Pulmonary artery endothelial cell (primary cell): Measurements from ENCODE around the gene PRKCA. TPM values are rescaled to one million over a fixed set of nuclear protein-coding genes. Genes with fewer than 3 reads are reported as not detected.
"Not testable (repeated sequence)": the region's sequence is repeated elsewhere in the genome, so short reads cannot be mapped to it uniquely, and the experiment has no call there.

Experiments
- DNase-seq: peaks from one replicate; pipeline ENCODE4 v3.0.0-alpha.2; 2011; ENCODE audit warnings: low read depth, low spot score
- total RNA-seq: library from RNA; depleted of rRNA; stranded (reverse); fragments of >200 nt; gene quantifications from 2 replicates; pipeline ENCODE4 v1.2.3, GENCODE V29; 2014

The PRKCA gene
- total RNA-seq, 1 donor from 2014 or later, result 10.8 TPM

DNA sequence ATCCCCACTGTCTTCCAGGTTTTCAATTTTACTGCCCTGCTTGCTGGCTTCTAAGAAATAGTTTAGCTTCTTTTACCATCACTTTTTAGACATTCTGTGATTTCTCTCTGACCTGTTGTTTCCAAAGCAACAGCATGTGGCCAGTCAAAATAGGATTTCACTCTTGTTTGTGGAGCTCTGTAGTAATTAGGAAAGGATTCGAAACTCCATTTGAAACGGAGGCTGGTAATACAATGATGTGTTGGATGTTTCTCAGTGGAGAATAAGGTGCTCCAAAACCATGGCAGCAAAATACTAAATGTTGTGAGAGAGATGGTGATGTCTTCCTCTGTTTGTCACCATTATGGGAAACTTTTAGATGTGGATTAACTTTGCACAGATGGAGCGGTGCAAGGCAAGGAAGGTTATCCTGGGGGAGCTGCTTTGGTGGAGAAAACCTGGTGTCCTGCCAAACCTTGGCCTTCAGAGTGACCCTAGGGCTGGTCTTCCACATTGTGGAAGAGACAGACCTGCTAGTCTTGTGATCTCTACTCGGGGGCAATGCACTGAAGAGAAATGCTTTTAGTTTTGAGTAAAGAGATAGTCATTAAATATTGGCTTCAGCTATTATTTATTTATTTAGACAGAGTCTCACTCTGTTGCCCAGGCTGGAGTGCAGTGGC lies 79.4 kb downstream of the PRKCA start:
- DNase-seq, result no peak

DNA sequence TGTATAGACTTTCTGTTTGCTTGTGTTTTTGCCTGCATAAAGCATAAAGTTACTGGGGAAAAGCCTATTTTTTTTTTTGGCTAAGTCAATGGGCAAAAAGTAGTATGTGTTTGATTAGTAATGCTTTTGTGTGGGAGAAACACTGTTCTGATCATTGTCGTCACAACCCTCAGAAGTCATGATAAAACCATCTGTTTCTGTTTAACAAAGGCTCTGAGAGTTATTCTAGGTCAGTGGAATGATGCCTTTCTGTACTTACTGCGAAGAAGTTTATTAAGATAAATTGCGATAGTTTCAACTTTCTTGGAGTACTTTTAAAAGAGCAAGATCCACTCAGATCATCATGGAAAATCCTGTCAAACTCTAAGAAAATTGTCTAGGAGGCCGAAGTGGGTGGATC lies 80.9 kb downstream of the PRKCA start:
- DNase-seq, result no peak

- no peak for DNase-seq
Measured at GRCh38 chr17:66386498-66387351, 84.3 kb downstream of the PRKCA start.

- DNase-seq, result no peak
Measured at GRCh38 chr17:66387392-66387981, 85.1 kb downstream of the PRKCA start.

GRCh38 chr17:66392783-66393437 lies 90.5 kb downstream of the PRKCA start:
- DNase-seq, result no peak

- no peak for DNase-seq
Measured at GRCh38 chr17:66395961-66396360, 93.5 kb downstream of the PRKCA start.

GRCh38 chr17:66397486-66397885 lies 95.1 kb downstream of the PRKCA start:
- no peak for DNase-seq

DNA sequence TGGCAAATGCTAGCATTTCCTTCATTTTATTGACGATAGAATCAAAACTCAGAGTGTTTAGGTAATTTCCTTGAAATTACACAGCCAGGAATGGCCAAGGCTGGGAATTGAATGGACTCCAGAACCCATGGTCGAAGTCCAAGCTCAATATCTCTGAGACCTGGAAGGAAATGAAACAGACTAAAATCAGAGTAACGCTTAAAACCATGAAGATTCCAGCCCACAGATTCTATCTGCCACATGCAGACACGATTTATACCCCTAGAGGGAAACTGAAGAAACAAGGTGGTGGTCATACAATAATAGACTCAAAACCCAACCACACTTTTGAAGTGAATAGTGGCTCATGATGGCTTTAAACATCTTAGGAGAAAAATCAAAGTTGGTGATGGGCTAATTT lies 95.6 kb downstream of the PRKCA start:
- no peak for DNase-seq

DNA sequence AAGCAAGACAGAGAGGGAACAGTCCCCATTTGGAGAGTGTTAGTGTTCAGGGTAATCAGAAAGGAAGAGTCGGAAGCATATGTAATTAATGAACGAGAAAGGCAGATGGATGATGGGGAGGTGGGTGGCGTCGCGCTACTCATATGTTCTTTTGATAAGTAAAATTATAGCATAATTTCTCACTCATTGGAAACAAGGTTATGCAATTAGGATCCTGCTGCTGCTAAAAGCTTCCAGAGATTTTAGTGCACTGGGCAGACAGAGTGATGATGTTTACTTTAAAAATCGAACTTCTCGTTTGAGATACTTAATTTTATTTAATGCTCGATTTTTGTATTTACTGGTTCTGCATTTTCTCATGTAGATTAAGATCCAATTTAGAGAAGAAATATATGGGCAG lies 96.2 kb downstream of the PRKCA start:
- DNase-seq, result no peak

GRCh38 chr17:66399441-66399840 lies 97.0 kb downstream of the PRKCA start:
- no peak for DNase-seq

DNA sequence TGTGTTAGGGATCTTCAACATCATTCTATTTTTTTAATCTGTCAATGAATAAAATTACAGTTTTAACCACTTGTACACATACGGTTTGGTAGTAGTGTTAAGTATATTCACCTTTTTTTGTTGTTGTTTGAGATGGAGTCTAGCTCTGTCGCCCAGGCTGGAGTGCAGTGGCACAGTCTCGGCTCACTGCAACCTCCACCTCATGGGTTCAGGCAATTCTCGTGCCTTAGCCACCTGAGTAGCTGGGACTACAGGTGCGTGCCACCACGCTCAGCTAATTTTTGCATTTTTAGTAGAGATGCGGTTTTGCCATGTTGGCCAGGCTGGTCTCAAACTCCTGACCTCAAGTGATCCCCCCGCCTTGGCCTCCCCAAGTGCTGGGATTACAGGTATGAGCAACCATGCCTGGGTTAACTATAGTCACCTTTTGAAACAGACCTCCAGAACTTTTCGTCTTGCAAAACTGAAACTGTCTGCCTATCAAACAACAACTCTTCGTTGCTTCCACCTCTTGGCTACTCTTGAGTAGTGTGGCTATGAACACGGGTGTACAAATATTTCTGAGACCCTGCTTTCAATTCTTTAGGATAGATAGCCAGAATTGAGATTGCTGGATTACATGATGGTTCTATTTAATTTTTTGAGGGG lies 97.8 kb downstream of the PRKCA start:
- DNase-seq, result not testable (repeated sequence)

DNA sequence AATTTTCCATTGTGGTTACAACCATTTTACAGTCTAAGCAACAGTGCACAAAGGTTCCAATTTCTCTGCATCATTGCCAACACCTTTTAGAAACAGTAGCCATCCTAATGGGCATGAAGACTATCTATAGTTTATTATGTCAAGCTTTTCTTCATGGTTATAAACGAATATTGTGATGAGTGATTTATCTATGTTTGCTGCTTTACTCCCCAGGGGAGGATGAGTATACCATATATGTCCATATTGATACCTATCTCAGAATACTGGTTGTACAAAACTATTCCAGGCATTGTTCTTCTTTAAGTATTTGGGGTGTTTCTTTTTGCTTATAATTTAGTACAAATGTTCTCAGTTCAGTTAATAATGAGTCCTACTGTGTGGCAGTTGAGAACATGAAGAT lies 98.3 kb downstream of the PRKCA start:
- DNase-seq, result no peak

GRCh38 chr17:66401364-66401763 lies 99.0 kb downstream of the PRKCA start:
- DNase-seq, result no peak

DNA sequence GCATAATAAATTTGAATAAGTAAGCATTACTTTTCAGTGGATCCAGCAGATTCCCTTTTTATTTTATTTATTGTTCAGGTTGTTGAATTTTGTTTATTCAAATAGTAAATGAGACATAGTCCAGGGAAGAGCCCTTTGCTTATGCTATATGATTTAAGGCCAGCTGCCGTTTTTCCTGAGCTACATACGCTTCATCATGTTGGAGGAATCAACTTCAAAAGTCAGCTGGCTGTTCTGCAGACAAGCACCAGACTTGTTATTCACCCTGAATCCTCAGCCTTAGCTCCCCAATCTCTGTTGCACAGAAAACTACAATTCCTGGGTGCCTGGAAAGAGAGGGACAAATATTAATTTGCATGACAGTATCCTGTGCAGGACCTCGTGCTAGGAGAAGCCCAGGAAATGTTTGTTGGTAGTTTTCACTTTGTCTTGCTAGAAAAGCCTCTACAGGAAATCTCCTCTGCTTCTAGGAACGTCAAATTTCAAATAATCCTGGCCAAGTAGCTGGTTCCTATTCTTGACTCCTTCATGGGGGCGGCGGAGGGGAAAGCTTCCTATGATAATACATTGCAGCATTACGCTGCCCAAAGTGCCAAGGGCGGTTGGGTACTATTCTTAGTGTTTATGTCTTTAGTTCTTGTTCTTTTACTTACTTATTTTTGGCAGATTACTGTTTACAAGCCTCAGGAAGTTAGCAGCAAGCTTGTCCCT lies 101.6 kb downstream of the PRKCA start:
- no peak for DNase-seq

DNA sequence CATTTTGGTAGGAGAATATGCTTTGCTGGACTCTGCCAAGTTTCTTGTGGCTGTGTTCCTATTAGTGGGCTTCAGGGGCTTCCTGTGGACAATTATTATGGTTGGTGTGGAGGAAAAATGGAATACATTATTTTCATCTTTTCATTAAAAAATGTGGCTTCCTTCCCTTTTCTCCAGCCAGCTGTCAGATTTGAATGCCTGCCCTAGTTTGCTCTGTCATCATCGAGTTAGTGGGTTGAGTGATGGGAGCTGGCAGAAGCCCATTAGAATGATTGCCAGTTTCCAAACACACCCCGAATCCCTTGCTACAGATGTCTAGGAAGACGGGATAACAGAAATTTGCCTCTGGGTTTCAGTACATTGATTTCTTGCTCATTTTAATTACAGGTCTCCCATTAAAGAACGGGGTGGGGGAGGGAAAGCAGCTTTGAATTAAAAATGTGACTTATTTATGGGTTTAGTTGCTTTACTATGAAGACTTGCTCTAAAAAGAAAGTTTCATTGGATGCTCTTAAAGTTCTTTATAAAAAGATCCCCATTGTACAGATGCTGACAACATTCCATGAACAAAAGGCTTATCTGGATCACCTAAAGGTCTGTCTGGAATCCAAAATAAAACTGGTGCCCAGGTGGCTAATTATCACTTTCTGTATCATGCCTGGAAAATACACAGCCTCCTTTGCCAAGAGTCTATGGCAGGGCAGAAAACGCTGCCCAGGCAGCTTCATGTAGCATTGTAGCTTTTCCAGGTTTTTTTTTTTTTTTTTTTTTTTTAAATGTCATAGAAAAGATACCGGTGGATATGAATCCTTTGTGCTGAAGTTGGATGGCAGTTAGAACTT lies 103.6 kb downstream of the PRKCA start:
- DNase-seq, result no peak

DNA sequence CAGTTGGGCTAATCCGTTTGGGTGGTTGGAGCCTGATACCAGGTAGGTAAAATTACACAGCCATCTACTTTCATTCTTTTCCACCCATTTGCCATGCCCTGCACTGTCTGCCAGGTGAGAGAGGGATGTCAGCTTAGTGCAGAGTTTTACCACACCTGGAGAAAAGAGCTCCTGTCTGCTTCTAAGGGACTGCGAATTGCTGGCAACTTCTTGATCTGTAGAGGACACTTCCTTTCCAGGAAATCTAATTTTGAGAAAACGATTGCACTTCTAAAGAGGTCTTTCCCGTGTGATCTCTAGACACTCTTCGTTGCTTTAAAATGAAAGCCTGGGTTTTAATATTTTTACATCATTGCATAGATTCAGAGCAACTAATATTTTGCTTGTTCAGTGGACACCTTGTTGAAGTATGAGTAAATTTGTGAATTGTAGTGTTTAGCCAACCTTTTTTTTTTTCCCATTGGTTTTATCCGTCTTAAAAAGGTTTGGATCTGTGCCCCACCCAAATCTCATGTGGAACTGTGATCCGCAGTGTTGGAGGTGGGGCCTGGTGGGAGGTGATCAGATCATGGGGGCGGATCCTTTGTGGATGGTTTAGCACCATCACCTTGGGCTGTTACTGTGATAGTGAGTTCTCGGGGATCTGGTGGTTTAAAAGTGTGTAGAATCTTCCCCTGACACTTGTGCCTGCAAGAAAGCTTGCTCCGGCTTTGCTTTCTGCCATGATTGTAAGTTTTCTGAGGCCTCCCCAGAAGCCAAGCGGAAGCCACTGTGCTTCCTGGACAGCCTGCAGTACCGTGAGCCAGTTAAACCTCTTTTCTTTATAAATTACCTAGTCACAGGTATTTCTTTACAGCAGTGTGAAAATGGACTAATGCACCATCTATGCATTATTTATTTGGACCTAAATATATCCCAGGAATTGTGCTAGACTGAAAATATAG lies 104.6 kb downstream of the PRKCA start:
- DNase-seq, result no peak

DNA sequence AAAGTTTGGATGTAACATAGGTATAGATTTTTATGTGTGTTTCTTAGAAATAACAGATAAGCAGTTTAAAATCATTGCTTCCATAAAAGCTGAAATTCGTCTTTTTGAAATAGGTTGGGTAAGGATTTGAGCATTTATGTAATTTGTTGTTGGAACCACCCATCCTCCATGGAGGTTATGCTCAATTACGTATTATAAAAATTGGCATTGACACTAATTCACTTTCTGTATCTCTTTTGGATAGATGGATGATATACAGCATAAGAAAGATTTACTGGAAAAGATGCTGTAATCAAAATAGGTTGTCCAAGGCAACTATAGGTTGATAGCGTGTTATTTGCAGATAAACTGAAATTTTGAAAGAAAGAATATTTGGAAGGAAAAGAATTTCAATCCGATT lies 105.5 kb downstream of the PRKCA start:
- no peak for DNase-seq

- no peak for DNase-seq
Measured at GRCh38 chr17:66411520-66411919, 109.1 kb downstream of the PRKCA start.
